GM18511 (cell line): ENCODE measurements around the gene DPH5.

Source experiments
- ATAC-seq: cut with Tn5 transposase; IDR thresholded peaks from one replicate; pipeline ENCODE4 v1.9.1; 2021; ENCODE audit warnings: mild to moderate bottlenecking, moderate library complexity; ENCODE audit not compliant: unreplicated experiment

Gene DPH5

GRCh38 chr1:100943533-100943932, 82.1 kb downstream of the DPH5 start:
- ATAC-seq = no peak

GRCh38 chr1:100942304-100943046, 83.1 kb downstream of the DPH5 start:
- ATAC-seq = no peak

- no peak for ATAC-seq
Observed at GRCh38 chr1:100941580-100942216, 83.9 kb downstream of the DPH5 start.

- no peak for ATAC-seq
Observed at GRCh38 chr1:100941098-100941527, 84.5 kb downstream of the DPH5 start.
